ENCODE results near the gene RNF220.

RNF220 gene

DNA sequence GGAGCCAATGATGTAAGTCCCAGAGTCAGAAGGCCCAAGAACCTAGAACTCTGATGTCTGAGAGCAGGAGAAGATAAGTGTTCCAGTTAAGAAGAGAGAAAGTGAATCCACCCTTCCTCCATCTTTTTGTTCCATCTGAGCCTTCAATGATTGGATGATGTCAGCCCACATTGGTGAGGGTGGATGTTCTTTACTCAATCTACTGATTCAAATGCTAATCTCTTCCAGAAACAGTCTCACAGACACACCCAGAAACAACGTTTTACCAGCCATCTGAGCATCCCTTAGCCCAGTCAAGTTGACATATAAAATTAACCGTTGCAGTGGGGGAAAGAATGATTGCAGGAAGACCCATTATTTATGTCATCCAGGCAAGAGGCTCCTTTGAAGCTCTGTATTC, 16.5 kb upstream of the RNF220 start:
- no peak overlapping the region for H3K4me3 ChIP-seq (replicated peaks in 1 of 2; ENCODE audit: low read depth in 2 of 2, low read length in 2 of 2)
- no peak for DNase-seq (ENCODE audit: low read depth in 2 of 2)
- TF ChIP-seq, protein P1, sequence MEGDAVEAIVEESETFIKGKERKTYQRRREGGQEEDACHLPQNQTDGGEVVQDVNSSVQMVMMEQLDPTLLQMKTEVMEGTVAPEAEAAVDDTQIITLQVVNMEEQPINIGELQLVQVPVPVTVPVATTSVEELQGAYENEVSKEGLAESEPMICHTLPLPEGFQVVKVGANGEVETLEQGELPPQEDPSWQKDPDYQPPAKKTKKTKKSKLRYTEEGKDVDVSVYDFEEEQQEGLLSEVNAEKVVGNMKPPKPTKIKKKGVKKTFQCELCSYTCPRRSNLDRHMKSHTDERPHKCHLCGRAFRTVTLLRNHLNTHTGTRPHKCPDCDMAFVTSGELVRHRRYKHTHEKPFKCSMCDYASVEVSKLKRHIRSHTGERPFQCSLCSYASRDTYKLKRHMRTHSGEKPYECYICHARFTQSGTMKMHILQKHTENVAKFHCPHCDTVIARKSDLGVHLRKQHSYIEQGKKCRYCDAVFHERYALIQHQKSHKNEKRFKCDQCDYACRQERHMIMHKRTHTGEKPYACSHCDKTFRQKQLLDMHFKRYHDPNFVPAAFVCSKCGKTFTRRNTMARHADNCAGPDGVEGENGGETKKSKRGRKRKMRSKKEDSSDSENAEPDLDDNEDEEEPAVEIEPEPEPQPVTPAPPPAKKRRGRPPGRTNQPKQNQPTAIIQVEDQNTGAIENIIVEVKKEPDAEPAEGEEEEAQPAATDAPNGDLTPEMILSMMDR (IDR thresholded peaks at IDR 0.05; ENCODE audit: low read depth, low read length) = no peak

DNA sequence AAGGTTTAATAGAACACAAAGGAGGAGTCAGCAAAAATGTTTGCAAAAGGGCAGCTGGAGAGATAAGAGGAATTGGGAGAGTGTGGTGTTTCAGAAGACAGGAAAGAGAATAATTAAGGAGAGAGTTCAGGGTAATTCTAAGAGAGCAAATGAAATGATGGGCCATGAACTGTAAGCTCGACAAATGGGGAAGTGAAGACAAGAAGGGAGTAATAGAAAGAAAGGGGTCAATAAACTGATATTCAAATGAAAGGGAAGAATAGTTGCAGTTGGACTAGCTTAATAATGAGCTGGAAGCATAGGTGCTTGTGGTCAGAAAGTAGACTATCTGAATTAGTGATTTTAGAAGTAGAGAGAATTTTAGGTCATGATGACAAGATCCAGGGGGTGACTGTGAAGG, 15.6 kb upstream of the RNF220 start:
- TF ChIP-seq, protein P1 (IDR thresholded peaks at IDR 0.05; ENCODE audit: low read depth, low read length) = no peak

DNA sequence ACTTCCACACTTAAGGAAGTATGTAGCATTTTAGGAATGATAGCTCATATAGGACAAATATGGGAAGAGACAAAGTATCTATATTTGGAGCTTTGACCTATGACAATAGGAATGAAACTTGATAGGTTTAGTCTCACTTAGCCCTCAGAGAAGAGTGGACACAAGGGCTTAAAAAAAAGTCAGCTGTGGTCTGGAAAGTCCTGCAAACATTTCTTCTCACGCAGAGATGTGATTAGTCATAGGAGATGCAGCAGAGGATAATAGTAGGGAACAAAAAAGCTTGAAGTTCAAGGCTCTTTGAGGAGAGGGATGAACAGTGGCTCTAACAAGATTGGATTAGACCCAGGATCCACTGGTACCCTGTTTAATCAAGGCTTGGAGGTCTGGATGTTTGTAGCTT, 14.8 kb upstream of the RNF220 start:
- H3K4me3 ChIP-seq (replicated peaks in 1 of 2; ENCODE audit: low read depth in 2 of 2, low read length in 2 of 2) = no peak overlapping the region
- TF ChIP-seq, protein P1 (IDR thresholded peaks at IDR 0.05; ENCODE audit: low read depth, low read length) = no peak
- peak; percentile 57 to 84 for DNase-seq (ENCODE audit: low read depth in 2 of 2)

More for the DNA sequence above, 15.6 kb upstream of the RNF220 start:
- no peak for DNase-seq (ENCODE audit: low read depth in 2 of 2)
- H3K4me3 ChIP-seq (replicated peaks in 1 of 2; ENCODE audit: low read depth in 2 of 2, low read length in 2 of 2) = no peak overlapping the region

DNA sequence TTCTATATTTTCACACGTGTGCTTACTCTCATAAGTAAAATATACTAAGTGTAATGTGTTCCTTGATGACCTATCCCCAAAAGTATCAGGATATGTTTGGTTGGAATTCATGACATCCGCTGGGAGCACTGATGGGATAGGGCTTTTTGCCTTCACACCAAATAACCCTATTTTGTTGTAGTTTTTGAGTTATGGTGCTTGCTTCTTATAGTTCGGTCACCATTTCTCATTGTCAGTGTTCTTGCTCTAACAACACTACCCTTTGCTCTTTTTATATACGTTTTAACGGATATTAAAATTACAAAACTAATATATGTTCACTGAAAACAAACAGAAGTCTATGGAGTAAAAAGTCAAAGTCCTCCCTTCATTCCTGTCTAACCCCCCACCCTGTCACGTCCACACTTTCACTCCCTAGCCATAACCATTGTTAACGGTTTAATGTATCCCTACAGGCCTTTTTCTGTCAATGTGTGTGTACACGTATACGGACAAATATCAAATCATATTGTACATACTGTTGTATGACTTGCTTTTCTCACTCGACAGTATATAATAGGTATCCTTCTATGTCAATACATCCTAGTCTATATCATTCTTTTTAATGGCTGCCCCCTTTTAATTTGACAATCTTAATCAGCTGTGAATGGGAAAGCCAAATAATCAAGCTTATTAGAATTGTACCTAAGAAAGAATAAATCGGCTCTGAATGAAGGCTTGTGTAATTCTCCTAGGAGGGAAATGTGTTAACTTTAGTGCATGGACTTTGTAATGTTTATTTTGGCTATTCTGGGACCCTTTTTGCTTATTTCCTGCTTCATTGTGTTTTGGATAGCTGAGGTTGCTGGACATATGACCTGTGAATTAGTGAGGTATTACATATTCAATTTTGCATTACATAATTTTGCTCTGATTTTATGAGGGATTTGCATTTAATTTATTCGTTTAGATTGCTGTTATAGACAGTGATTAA, 3.5 kb upstream of the RNF220 start:
- TF ChIP-seq, protein P1 (IDR thresholded peaks at IDR 0.05; ENCODE audit: low read depth, low read length) = no peak
- DNase-seq (ENCODE audit: low read depth in 2 of 2) = peak in 1 of 2 donors; percentile 25
- no peak overlapping the region for H3K4me3 ChIP-seq (replicated peaks in 1 of 2; ENCODE audit: low read depth in 2 of 2, low read length in 2 of 2)

DNA sequence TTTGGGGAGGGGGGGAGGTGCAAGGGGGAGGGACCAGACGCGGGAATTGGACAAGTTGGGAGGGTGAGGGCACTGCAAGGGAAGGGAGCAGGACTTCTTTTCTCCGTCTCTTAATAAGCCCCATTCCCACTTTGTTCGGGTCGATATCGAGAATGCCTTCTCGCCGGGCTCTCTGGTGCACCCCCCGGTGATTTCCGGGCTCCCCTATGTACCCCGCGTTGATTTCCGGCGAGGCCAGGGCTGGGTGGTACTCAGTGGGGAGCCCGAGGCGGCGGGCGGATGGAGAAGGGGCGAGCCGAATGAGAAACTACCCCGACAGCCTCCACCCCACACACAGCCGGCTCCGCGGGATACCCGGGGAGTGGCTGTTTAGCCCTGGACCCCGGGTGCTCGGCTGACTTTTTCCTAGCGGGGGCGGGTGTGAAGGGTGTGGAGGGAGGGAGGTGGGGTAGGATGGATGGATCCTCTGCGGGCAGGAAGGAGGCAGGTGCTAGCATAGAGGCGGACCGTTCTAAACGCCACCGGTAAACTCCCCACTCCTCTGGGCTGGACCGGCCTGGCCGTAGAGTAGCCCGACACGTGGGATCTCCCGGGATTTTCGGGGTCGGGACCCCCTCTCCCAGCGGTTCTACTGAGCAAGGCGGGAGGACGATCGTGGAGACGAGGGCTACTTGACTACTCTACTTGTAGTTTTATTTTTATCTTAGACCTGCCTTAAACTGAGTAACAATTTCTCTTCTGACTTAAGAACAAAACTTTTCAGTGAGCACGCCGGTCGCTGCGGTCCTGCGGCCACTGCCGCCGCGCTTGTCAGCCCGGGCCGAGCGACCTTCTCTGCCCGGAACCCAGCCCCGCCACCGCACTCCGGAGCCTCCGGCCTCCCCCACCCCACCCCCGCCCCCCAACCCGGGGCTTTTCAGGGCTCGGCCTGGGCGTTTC, 1.0 kb downstream of the RNF220 start:
- peak in 1 of 2 donors; percentile 19 for DNase-seq (ENCODE audit: low read depth in 2 of 2)
- TF ChIP-seq, protein P1 (IDR thresholded peaks at IDR 0.05; ENCODE audit: low read depth, low read length) = no peak
- H3K4me3 ChIP-seq (replicated peaks in 1 of 2; ENCODE audit: low read depth in 2 of 2, low read length in 2 of 2) = peak overlapping the region; percentile 19 to 50

DNA sequence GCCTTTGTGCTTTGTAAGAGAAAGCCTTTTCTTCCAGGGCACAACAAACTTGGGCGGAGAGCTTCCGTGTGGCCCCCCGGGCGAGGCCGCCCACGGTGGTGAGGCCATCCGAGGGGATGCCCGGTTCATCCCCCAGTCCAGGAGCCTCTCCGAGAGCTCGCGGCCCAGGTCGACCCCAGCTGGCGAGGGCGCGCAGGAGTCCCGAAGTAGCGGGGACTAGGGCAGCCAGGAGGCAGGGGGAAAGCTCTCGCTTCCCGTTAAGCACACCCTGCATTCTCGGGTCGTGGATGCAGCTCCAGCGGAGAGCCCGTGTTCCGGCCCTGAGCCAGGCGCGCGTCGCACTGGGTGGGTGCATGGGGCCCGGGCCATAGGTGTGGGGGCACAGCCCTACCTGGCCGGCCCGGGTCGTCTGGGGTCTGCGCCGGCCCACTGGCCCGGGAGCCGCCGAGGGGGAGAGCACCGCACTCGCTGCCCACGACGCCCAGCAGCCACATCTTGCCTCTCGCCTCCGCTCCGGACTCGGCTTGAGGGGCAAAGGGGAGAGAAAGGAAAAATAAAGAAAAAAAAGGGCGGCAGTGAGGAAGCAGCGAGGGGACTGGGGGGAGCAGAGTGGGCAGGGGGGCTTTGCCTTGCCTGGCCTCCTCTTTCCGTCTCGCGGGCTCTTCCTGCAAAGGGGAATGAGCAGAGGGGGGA, 1.8 kb downstream of the RNF220 start:
- no peak overlapping the region for H3K4me3 ChIP-seq (replicated peaks in 1 of 2; ENCODE audit: low read depth in 2 of 2, low read length in 2 of 2)
- TF ChIP-seq, protein P1 (IDR thresholded peaks at IDR 0.05; ENCODE audit: low read depth, low read length) = no peak
- DNase-seq (ENCODE audit: low read depth in 2 of 2) = no peak

All from cardiac fibroblast (primary cell).